Fibroblast of lung (primary cell): ENCODE results near the gene NEK1.

ENCODE experiments used
- CTCF ChIP-seq, 2 donors: IDR thresholded peaks in 1 of 2; conservative IDR thresholded peaks in 1 of 2; 1 replicate in 1 of 2; 2 replicates in 1 of 2; pipeline ENCODE4 v1.5.1; 2011 to 2012; ENCODE audit warnings: low read length in 2 of 2, control low read depth in 1 of 2, inconsistent platforms in 1 of 2, low read depth in 1 of 2, mild to moderate bottlenecking in 1 of 2
- EZH2 ChIP-seq: IDR thresholded peaks from 2 replicates; pipeline ENCODE4 v1.5.1; 2012; ENCODE audit warnings: low read length, control low read depth, mild to moderate bottlenecking; ENCODE audit errors: missing control alignments

- no peak for TF ChIP-seq CTCF (conservative IDR thresholded peaks at IDR 0.05 in 1 of 2, IDR thresholded peaks at IDR 0.05 in 1 of 2; ENCODE audit: low read depth in 1 of 2, low read length in 2 of 2)
- no peak for TF ChIP-seq EZH2
These were observed 13.5 kb upstream of the NEK1 start for GRCh38 chr4:169625886-169626285.
